Glomerular visceral epithelial cell (primary cell): ENCODE data around the gene SCGB1C1.

Experiments
- DNase-seq: peaks from one replicate; pipeline ENCODE4 v3.0.0-alpha.2; 2016; ENCODE audit errors: extremely low spot score

Gene SCGB1C1

GRCh38 chr11:205221-206001 lies 12.5 kb downstream of the SCGB1C1 start:
- DNase-seq: no peak

- DNase-seq: no peak
Measured at GRCh38 chr11:206002-206384, 13.1 kb downstream of the SCGB1C1 start.

GRCh38 chr11:206526-207207 lies 13.8 kb downstream of the SCGB1C1 start:
- DNase-seq: no peak

- DNase-seq: peak; percentile 96
Measured at GRCh38 chr11:207208-207862, 14.5 kb downstream of the SCGB1C1 start, which contains the start of the genes BET1L and RIC8A. Gene BET1L (minus strand): TSS chr11:207399. CDS start chr11:207321, 78 bp downstream. Gene RIC8A (plus strand): TSS chr11:207708. CDS start chr11:208855, 1,147 bp downstream.

- no peak for DNase-seq
Measured at GRCh38 chr11:207863-208180, 14.9 kb downstream of the SCGB1C1 start.

DNA sequence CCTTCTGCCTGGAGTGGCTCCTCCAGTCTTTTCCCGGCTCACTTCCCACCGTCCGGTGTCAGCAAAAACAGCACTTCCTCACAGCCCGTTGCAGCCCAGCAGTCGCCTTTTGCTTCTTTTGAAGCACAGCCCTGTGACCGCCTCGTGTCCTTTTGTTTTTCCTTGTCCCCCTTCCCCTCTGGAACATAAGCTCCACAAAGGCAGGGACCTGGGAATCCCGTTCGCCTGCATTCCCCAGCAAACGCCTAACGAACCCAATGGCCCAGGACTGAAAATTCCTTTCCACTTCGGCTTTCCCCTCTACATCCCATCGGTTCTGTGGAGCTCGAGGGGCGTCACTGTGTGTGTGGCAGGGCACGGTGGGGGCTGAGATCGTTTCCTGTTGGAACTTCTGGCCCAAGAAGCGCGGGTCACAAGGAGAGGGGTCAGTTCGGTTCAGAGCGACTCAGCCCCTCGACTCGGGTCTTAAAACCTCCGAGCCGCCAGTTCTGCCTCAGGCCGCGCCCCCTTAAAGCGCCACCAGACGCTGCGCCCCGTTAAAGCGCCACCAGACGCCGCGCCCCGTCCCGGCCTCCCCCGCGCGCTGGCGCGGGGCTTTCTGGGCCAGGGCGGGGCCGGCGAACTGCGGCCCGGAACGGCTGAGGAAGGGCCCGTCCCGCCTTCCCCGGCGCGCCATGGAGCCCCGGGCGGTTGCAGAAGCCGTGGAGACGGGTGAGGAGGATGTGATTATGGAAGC lies 15.5 kb downstream of the SCGB1C1 start:
- peak; percentile 74 for DNase-seq

GRCh38 chr11:208917-209260 lies 16.0 kb downstream of the SCGB1C1 start:
- DNase-seq: no peak

- DNase-seq: no peak
Measured at GRCh38 chr11:209275-210121, 16.6 kb downstream of the SCGB1C1 start.

DNA sequence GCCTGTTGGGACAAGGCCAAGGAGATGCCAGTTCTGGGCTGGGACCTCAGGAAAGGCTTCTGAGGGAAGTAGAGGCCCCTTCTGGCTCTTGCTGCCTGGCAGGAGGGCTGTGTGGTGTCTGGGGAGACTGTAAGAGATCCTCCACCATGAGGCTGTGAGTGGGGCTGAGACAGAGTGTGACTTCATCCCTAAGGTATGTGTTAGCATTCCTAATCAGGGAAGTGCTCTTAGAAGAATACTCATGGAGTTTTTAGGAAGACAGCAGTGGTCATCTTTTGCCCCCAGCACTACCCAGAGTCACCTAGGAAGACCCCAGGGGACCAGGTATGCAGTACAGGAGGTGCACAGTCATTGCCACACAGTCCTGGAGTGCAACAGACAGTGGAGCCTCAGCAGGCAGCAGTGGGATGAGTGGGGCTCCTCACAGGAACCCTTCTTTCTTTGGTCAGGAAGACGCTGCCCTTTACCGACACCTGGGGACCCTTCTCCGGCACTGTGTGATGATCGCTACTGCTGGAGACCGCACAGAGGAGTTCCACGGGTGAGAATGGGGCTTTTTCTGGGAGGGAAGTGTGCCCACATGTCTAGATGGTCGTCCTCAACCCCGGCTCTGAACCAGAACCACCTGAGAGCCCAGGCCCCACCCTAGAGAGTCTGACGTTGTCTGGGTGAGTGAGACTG lies 17.4 kb downstream of the SCGB1C1 start:
- peak; percentile 78 for DNase-seq

DNA sequence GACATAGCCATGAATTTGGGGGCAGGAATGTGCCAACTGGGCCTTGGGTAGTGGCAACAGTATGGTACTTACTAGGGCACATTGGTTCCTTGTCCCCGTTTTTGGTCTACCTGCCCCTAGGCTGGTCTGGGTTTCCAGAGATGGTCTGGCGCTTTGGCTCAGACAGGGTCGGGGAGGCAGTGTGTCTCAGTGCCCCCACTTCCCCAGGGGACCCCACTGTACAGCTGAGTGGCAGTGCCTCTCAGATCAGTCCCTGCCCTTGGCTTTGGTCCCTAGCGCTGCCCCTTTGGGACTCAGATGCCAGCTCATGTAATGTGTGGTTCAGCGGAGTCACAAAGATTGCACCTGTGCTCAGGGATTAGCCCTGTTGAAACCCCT lies 17.9 kb downstream of the SCGB1C1 start:
- no peak for DNase-seq

- DNase-seq: no peak
Measured at GRCh38 chr11:211295-211694, 18.4 kb downstream of the SCGB1C1 start.

- no peak for DNase-seq
Measured at GRCh38 chr11:211741-212140, 18.9 kb downstream of the SCGB1C1 start.

GRCh38 chr11:212150-213100 lies 19.5 kb downstream of the SCGB1C1 start:
- DNase-seq: no peak

GRCh38 chr11:213111-213510 lies 20.2 kb downstream of the SCGB1C1 start:
- DNase-seq: no peak

DNA sequence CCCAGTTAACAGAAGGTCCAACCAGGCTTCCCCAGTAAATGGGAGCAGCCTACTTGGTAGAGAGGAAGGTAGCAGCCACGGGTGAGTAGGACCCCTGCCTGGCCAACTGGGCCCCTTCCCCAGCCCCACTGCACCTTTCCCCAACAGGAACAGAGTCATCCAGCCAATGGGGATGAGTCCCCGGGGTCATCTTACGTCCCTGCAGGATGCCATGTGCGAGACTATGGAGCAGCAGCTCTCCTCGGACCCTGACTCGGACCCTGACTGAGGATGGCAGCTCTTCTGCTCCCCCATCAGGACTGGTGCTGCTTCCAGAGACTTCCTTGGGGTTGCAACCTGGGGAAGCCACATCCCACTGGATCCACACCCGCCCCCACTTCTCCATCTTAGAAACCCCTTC lies 21.2 kb downstream of the SCGB1C1 start:
- DNase-seq: no peak

DNA sequence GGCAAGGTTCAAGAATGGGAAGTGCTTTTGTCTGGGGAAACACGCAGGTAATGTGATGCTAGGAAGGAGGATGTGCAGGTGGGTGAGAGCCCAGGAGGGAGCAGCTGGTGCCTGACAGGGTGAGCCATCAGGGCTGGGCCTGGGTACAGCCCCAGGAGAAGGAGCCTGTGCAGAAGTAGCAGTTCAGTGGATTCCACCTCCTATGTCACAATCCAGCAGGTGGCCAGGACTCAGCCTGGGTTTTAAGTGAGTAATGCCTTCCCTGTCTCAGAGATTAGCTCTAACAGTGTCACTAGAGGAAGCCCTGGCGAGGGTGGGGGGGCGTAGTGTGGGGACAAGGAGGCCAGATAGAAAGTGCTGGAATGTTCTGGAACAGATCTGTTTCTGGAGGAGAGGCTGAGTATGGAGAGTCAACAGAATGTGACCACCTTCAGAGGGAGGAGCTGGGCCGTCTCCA lies 22.7 kb downstream of the SCGB1C1 start:
- no peak for DNase-seq

- DNase-seq: no peak
Measured at GRCh38 chr11:216081-216974, 23.4 kb downstream of the SCGB1C1 start.

DNA sequence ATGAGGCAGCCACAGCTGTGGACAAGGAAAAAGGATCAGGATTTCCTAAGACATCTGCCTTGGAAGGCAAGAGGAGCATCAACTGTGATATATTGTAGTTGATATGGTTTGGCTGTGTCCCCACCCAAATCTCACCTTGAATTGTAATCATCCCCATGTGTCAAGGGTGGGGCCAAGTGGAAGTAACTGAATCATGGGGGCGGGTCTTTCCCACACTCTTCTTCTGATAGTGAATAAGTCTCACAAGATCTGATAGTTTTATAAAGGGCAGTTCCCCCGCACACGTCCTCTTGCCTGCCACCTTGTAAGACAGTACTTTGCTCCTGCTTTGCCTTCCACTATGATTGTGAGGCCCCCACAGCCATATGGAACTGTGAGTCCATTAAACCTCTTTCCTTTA lies 24.8 kb downstream of the SCGB1C1 start:
- DNase-seq: no peak
